OCI-LY7 (cell line): ENCODE results near the gene SMARCB1. TPM values are rescaled to one million over a fixed set of nuclear protein-coding genes. Genes with fewer than 3 reads are reported as not detected.
A peak's percentile ranks its signal among the peaks of the same experiment; 100 is the strongest.

Experiments used
- BruUV-seq: library from RNA; stranded (reverse); fragments of 400-500 nt; replicated peaks from 2 replicates; lab custom pipeline; 2021; lab: Mats Ljungman, UMichigan
- CTCF ChIA-PET: fragments of 300-600 bp; sonication (Branson Sonifier 250); formaldehyde crosslinking; loops from one replicate; lab custom pipeline; 2022; ENCODE audit warnings: antibody characterized with exemption; ENCODE audit not compliant: unreplicated experiment; lab: Charles Lee
- POLR2A ChIA-PET: fragments of 300-600 bp; sonication (Branson Sonifier 250); formaldehyde crosslinking; loops from one replicate; lab custom pipeline; 2022; ENCODE audit warnings: antibody characterized with exemption; lab: Charles Lee
- DNase-seq: peaks from one replicate; pipeline ENCODE4 v3.0.0-alpha.2; 2015; ENCODE audit warnings: low spot score
- H2AFZ ChIP-seq: fragments of 200-600 bp; sonication (generic), shearing (Covaris generic); 2 replicates; pipeline ENCODE4 v1.6.1; 2014; ENCODE audit warnings: mild to moderate bottlenecking, antibody characterized with exemption, low read length, moderate library complexity
- H3K27ac ChIP-seq: fragments of 200-600 bp; sonication (generic); 2 replicates; pipeline ENCODE4 v1.5.1; 2014; ENCODE audit warnings: mixed run types, low read depth, mild to moderate bottlenecking, moderate library complexity, low read length, inconsistent platforms; ENCODE audit not compliant: poor library complexity, severe bottlenecking
- H3K36me3 ChIP-seq: fragments of 200-600 bp; sonication (generic); 2 replicates; pipeline ENCODE4 v1.6.1; 2014; ENCODE audit warnings: mild to moderate bottlenecking, antibody characterized with exemption, low read length, moderate library complexity, mixed read lengths; ENCODE audit not compliant: insufficient read depth
- H3K4me1 ChIP-seq: fragments of 200-600 bp; sonication (generic); 2 replicates; pipeline ENCODE4 v1.5.1; 2014; ENCODE audit warnings: mild to moderate bottlenecking, low read length; ENCODE audit not compliant: insufficient read depth, poor library complexity, severe bottlenecking
- H3K4me2 ChIP-seq: fragments of 200-600 bp; sonication (generic); 2 replicates; pipeline ENCODE4 v1.6.1; 2014; ENCODE audit warnings: mild to moderate bottlenecking, low read length
- H3K4me3 ChIP-seq: fragments of 200-600 bp; sonication (generic); 2 replicates; pipeline ENCODE4 v1.5.1; 2014; ENCODE audit warnings: mild to moderate bottlenecking, low read depth, low read length; ENCODE audit not compliant: poor library complexity, severe bottlenecking
- H3K79me2 ChIP-seq: fragments of 200-600 bp; sonication (generic); 2 replicates; pipeline ENCODE4 v1.6.1; 2016; ENCODE audit warnings: low read depth, mild to moderate bottlenecking, low read length, moderate library complexity, mixed read lengths; ENCODE audit not compliant: insufficient read depth
- H3K9me2 ChIP-seq: fragments of 200-600 bp; sonication (generic); 2 replicates; pipeline ENCODE4 v1.6.1; 2016; ENCODE audit warnings: mild to moderate bottlenecking, low read length, mixed read lengths; ENCODE audit not compliant: insufficient read depth
- H3K9me3 ChIP-seq: fragments of 200-600 bp; sonication (generic); 2 replicates; pipeline ENCODE4 v1.6.1; 2014; ENCODE audit warnings: mild to moderate bottlenecking, mixed run types, low read length, mixed read lengths
- H4K20me1 ChIP-seq: fragments of 200-600 bp; sonication (generic); 2 replicates; pipeline ENCODE4 v1.6.1; 2014; ENCODE audit warnings: mild to moderate bottlenecking, antibody characterized with exemption, low read length, moderate library complexity, mixed read lengths; ENCODE audit not compliant: insufficient read depth
- EZH2phosphoT487 ChIP-seq: fragments of 200-600 bp; sonication (generic); IDR thresholded peaks from 2 replicates; pipeline ENCODE4 v1.6.1; 2018; ENCODE audit warnings: low read depth, borderline replicate concordance, mild to moderate bottlenecking, mixed run types, antibody characterized with exemption, low read length, moderate library complexity, mixed read lengths
- intact Hi-C: fragments of 100-400 bp; cut with micrococcal nuclease; formaldehyde crosslinking; loops from one replicate; pipeline ENCODE4 v1.10.0; 2022; ENCODE audit not compliant: unreplicated experiment
- total RNA-seq, 2 experiments: library from RNA; depleted of rRNA in 1 of 2; stranded (reverse); fragments of >200 nt in 1 of 2; shearing (Covaris generic) in 1 of 2; gene quantifications; 2 replicates each; pipeline ENCODE4 v1.2.3, GENCODE V29; 2014 to 2022
- TF ChIP-seq, protein P1 (sequence below): fragments of 200-600 bp; sonication (generic); conservative IDR thresholded peaks from 2 replicates; pipeline ENCODE4 v1.5.1; 2014; ENCODE audit warnings: mild to moderate bottlenecking, antibody characterized with exemption, low read length, moderate library complexity, mixed read lengths

Gene SMARCB1
- total RNA-seq, 2 experiments from 2014 or later = 252 to 265 TPM

DNA sequence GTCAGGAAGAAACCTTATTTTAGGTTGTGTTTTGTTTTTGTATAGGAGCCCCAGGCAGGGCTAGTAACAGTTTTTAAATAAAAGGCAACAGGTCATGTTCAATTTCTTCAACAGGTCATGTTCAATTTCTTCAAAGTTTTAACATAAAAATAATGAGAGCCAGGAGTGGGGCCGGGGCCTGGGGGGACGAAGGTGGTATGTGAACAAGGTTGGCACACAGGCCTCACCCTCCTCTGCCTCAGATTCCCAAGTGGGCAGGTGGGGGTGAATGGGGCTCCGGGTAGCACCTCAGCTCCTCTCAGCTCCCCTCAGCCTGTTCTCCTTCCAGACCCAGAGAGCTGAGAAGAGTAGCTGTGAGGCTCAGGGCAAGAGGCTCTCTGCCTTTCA is 47.6 kb downstream of the SMARCB1 start:
- Histone ChIP-seq H3K4me1 (peaks cover 36% of the 10 kb centered on the region), H3K4me3 (no peak overlapping the region), H3K4me2 (no peak overlapping the region), H3K9me2 (no peaks in the 10 kb centered on the region), H4K20me1 (no peaks in the 10 kb centered on the region), H3K79me2 (no peaks in the 10 kb centered on the region; the same call in 1 of the 2 replicates), H3K36me3 (peaks cover 82% of the 10 kb centered on the region), H3K27ac (no peak overlapping the region), H2AFZ (no peak overlapping the region), H3K9me3 (no peaks in the 10 kb centered on the region)
- ChIA-PET CTCF (no interaction called here), POLR2A (interaction anchor here (0.5 to 1.1 kb wide), 2 partner anchors 28 to 35 kb away, joined by 5 to 6 read pairs; no protein-coding TSS in a partner anchor)
- BruUV-seq = no TSS peak
- intact Hi-C loops = no loop called here
- TF ChIP-seq EZH2phosphoT487 = no peak
- TF ChIP-seq, protein P1, sequence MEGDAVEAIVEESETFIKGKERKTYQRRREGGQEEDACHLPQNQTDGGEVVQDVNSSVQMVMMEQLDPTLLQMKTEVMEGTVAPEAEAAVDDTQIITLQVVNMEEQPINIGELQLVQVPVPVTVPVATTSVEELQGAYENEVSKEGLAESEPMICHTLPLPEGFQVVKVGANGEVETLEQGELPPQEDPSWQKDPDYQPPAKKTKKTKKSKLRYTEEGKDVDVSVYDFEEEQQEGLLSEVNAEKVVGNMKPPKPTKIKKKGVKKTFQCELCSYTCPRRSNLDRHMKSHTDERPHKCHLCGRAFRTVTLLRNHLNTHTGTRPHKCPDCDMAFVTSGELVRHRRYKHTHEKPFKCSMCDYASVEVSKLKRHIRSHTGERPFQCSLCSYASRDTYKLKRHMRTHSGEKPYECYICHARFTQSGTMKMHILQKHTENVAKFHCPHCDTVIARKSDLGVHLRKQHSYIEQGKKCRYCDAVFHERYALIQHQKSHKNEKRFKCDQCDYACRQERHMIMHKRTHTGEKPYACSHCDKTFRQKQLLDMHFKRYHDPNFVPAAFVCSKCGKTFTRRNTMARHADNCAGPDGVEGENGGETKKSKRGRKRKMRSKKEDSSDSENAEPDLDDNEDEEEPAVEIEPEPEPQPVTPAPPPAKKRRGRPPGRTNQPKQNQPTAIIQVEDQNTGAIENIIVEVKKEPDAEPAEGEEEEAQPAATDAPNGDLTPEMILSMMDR = no peak
- DNase-seq = no peak

DNA sequence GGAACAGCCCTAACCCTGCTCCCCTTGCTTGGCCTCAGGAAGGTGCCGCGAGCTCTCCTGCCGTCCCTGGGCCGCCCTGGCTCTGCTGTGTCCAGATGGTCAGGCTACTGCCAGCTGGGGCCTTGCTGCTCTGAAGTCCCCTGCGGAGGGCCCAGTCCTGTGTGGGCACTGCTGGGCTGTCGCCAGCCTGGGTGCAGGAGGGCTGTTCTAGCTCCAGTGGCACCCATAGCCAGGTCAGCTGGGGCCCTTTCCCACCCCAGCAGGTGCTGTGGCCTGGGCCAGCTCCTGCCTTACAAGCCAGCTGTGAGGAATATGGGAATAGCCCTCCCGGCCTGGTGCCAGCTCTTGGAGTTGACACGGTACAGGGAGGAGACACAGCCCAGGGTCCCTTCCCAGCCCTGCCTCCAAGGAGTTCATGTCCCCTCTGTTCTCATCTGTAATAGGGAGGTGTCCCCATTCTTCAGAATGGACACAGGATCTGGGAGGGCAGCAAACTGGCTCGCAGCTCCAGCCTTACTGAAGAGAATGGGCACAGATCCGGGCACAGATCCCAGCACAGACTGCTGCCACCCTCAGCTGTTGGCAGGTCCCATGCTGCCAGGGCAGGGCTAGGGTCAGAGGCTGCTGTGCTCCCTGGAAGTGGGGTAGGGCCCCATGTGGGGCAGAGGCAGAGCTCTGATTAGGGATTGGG is 48.2 kb downstream of the SMARCB1 start:
- peaks cover 41% of the 10 kb centered on the region for H3K4me1 ChIP-seq
- POLR2A ChIA-PET = interaction anchor here (0.6 to 1.1 kb wide), 2 partner anchors 29 to 87 kb away, joined by 5 to 6 read pairs; no protein-coding TSS in a partner anchor

More for the DNA sequence above, 48.2 kb downstream of the SMARCB1 start:
- CTCF ChIA-PET = no interaction called here
- Histone ChIP-seq H3K27ac (peak overlapping the region; percentile 83), H3K79me2 (no peaks in the 10 kb centered on the region; the same call in 1 of the 2 replicates), H3K9me3 (no peaks in the 10 kb centered on the region), H3K9me2 (no peaks in the 10 kb centered on the region), H3K4me2 (no peak overlapping the region), H2AFZ (no peak overlapping the region), H3K36me3 (peaks cover 76% of the 10 kb centered on the region), H3K4me3 (no peak overlapping the region), H4K20me1 (no peaks in the 10 kb centered on the region)
- DNase-seq = no peak
- TF ChIP-seq, protein P1 = no peak
- TF ChIP-seq EZH2phosphoT487 = no peak
- intact Hi-C loops = loop anchor here (5.0 kb wide), 1 partner anchor 48 kb away; the partner anchor contains the start of gene SMARCB1
- BruUV-seq = no TSS peak
